H1 (cell line): ENCODE data around the gene MMUT. TPM values are rescaled to one million over a fixed set of nuclear protein-coding genes. Genes with fewer than 3 reads are reported as not detected.

Source experiments
- CTCF ChIA-PET: fragments of 300-600 bp; sonication (Branson Sonifier 250); formaldehyde crosslinking; loops from one replicate; lab custom pipeline; 2021; ENCODE audit not compliant: partially characterized antibody; lab: Charles Lee
- POLR2A ChIA-PET: fragments of 300-600 bp; sonication (Branson Sonifier 250); formaldehyde crosslinking; loops from one replicate; lab custom pipeline; 2021; ENCODE audit warnings: inconsistent platforms; ENCODE audit not compliant: partially characterized antibody; lab: Charles Lee
- DNase-seq, 2 experiments: peaks; one replicate each; pipeline versions ENCODE4 v3.0.0 to v3.0.0-alpha.2; 2010 to 2022; ENCODE audit warnings: low spot score in 2 of 2, low read depth in 1 of 2, mixed read lengths in 1 of 2
- FAIRE-seq: peaks from 2 replicates; lab custom pipeline; 2011; peaks lifted over from hg19 to GRCh38; lab: Jason Lieb, UNC
- H2AFZ ChIP-seq: 2 replicates; pipeline ENCODE4 v1.8.1; 2012; ENCODE audit warnings: low read length, inconsistent platforms
- H2AK5ac ChIP-seq: 2 replicates; pipeline ENCODE4 v1.6.1; 2013; ENCODE audit warnings: low read depth, low read length
- H2BK120ac ChIP-seq: replicated peaks from 2 replicates; pipeline ENCODE3; 2013; ENCODE audit warnings: low read depth, low read length, inconsistent platforms
- H2BK12ac ChIP-seq: 2 replicates; pipeline ENCODE4 v1.6.1; 2013; ENCODE audit warnings: low read depth, low read length
- H2BK15ac ChIP-seq: 2 replicates; pipeline ENCODE4 v1.6.1; 2013; ENCODE audit warnings: low read length
- H2BK20ac ChIP-seq: 2 replicates; pipeline ENCODE4 v1.6.1; 2013; ENCODE audit warnings: low read length
- H2BK5ac ChIP-seq: 2 replicates; pipeline ENCODE4 v1.6.1; 2013; ENCODE audit warnings: low read depth, low read length
- H3K14ac ChIP-seq: 2 replicates; pipeline ENCODE4 v1.6.1; 2013; ENCODE audit warnings: inconsistent platforms; ENCODE audit not compliant: insufficient read length
- H3K18ac ChIP-seq: 2 replicates; pipeline ENCODE4 v1.6.1; 2013; ENCODE audit warnings: low read length; ENCODE audit errors: extremely low read depth
- H3K23ac ChIP-seq: 2 replicates; pipeline ENCODE4 v1.6.1; 2013; ENCODE audit warnings: inconsistent platforms; ENCODE audit not compliant: insufficient read length
- H3K23me2 ChIP-seq: 2 replicates; pipeline ENCODE4 v1.6.1; 2013; ENCODE audit warnings: low read depth, low read length
- H3K27ac ChIP-seq: 2 replicates; pipeline ENCODE4 v1.6.1; 2011; ENCODE audit warnings: low read depth, low read length, inconsistent platforms
- H3K27me3 ChIP-seq, 4 experiments: replicated peaks in 1 of 4; 1 replicate in 1 of 4; 2 replicates in 3 of 4; pipeline versions ENCODE4 v1.6.1 to v1.8.1; 2011 to 2013; ENCODE audit warnings: low read length in 3 of 4, mild to moderate bottlenecking in 3 of 4, inconsistent platforms in 2 of 4, mixed read lengths in 2 of 4, moderate library complexity in 1 of 4; ENCODE audit not compliant: control insufficient read depth in 3 of 4, insufficient read depth in 3 of 4; ENCODE audit errors: extremely low read depth in 1 of 4
- H3K36me3 ChIP-seq, 4 experiments: 2 replicates each; pipeline versions ENCODE4 v1.6.1 to v1.8.1; 2011 to 2013; ENCODE audit warnings: mild to moderate bottlenecking in 4 of 4, low read length in 3 of 4, moderate library complexity in 2 of 4, control low read depth in 1 of 4, inconsistent platforms in 1 of 4; ENCODE audit not compliant: insufficient read depth in 4 of 4, control insufficient read depth in 2 of 4
- H3K4ac ChIP-seq: replicated peaks from 2 replicates; pipeline ENCODE3; 2013; ENCODE audit warnings: low read length, low read depth, mixed read lengths, inconsistent platforms; ENCODE audit not compliant: insufficient read length
- H3K4me1 ChIP-seq, 4 experiments: replicated peaks in 1 of 4; 1 replicate in 1 of 4; 2 replicates in 3 of 4; pipeline versions ENCODE4 v1.6.1 to v1.8.1; 2011 to 2013; ENCODE audit warnings: low read length in 3 of 4, inconsistent platforms in 2 of 4, mixed read lengths in 1 of 4; ENCODE audit not compliant: insufficient read depth in 4 of 4, control insufficient read depth in 3 of 4
- H3K4me2 ChIP-seq, 2 experiments: 2 replicates each; pipeline versions ENCODE4 v1.6.1 to v1.8.1; 2011 to 2013; ENCODE audit warnings: low read depth in 2 of 2, low read length in 2 of 2, control low read depth in 1 of 2, inconsistent platforms in 1 of 2, mild to moderate bottlenecking in 1 of 2; ENCODE audit not compliant: insufficient read depth in 1 of 2
- H3K4me3 ChIP-seq, 4 experiments: fragments of 200-600, 300-600 bp in 1 of 4; sonication (generic), shearing (Covaris generic), sonication (Bioruptor Twin) in 1 of 4; 2 replicates each; pipeline versions ENCODE4 v1.5.1 to v1.8.1; 2011 to 2016; ENCODE audit warnings: low read length in 4 of 4, low read depth in 3 of 4, control low read depth in 2 of 4, inconsistent platforms in 2 of 4, mild to moderate bottlenecking in 2 of 4, mixed read lengths in 1 of 4, moderate library complexity in 1 of 4; ENCODE audit not compliant: insufficient read depth in 2 of 4; ENCODE audit errors: extremely low read depth in 1 of 4
- H3K56ac ChIP-seq: replicated peaks from 2 replicates; pipeline ENCODE3; 2013; ENCODE audit warnings: low read depth, mild to moderate bottlenecking, mixed read lengths, low read length, inconsistent platforms; ENCODE audit not compliant: insufficient read length
- H3K79me1 ChIP-seq: 2 replicates; pipeline ENCODE4 v1.6.1; 2013; ENCODE audit warnings: low read depth, low read length, control low read depth
- H3K79me2 ChIP-seq, 2 experiments: 2 replicates each; pipeline versions ENCODE4 v1.6.1 to v1.8.1; 2012 to 2013; ENCODE audit warnings: low read length in 2 of 2, mild to moderate bottlenecking in 2 of 2, inconsistent platforms in 1 of 2; ENCODE audit not compliant: insufficient read depth in 2 of 2, control insufficient read depth in 1 of 2
- H3K9ac ChIP-seq, 4 experiments: replicated peaks in 1 of 4; 1 replicate in 1 of 4; 2 replicates in 3 of 4; pipeline versions ENCODE4 v1.6.1 to v1.8.1; 2011 to 2013; ENCODE audit warnings: low read depth in 3 of 4, low read length in 3 of 4, control low read depth in 2 of 4, mild to moderate bottlenecking in 2 of 4, moderate library complexity in 2 of 4, inconsistent platforms in 1 of 4; ENCODE audit errors: extremely low read depth in 1 of 4
- H3K9me3 ChIP-seq, 2 experiments: 2 replicates each; pipeline versions ENCODE4 v1.6.1 to v1.8.1; 2012 to 2013; ENCODE audit warnings: mild to moderate bottlenecking in 2 of 2, moderate library complexity in 2 of 2, control low read depth in 1 of 2, inconsistent platforms in 1 of 2, low read depth in 1 of 2, low read length in 1 of 2, mixed read lengths in 1 of 2; ENCODE audit not compliant: insufficient read depth in 2 of 2
- H4K20me1 ChIP-seq, 2 experiments: replicated peaks in 1 of 2; 2 replicates each; pipeline versions ENCODE3 to v1.8.1; 2011 to 2013; ENCODE audit warnings: inconsistent platforms in 2 of 2, low read length in 2 of 2, mild to moderate bottlenecking in 1 of 2; ENCODE audit not compliant: insufficient read depth in 2 of 2, control insufficient read depth in 1 of 2
- H4K5ac ChIP-seq: 2 replicates; pipeline ENCODE4 v1.6.1; 2013; ENCODE audit warnings: low read length, low read depth, mixed read lengths, inconsistent platforms; ENCODE audit not compliant: insufficient read length
- H4K8ac ChIP-seq: 2 replicates; pipeline ENCODE4 v1.8.0; 2013; ENCODE audit warnings: mild to moderate bottlenecking, moderate library complexity, low read length, inconsistent platforms; ENCODE audit not compliant: insufficient read depth; ENCODE audit errors: extremely low read depth
- H4K91ac ChIP-seq: replicated peaks from 2 replicates; pipeline ENCODE3; 2013; ENCODE audit warnings: low read length, mixed read lengths, inconsistent platforms; ENCODE audit not compliant: insufficient read length
- CBX5 ChIP-seq: fragments of 300-800, 300-1000 bp; sonication (generic); IDR thresholded peaks from 2 replicates; pipeline ENCODE4 v1.7.1; 2016; ENCODE audit warnings: antibody characterized with exemption, low read length, low read depth
- FOSL1 ChIP-seq: IDR thresholded peaks from 2 replicates; pipeline ENCODE4 v1.6.1; 2011; ENCODE audit warnings: mild to moderate bottlenecking, low read depth, low read length, moderate library complexity; ENCODE audit not compliant: insufficient read depth
- GABPA ChIP-seq: IDR thresholded peaks from 2 replicates; pipeline ENCODE4 v1.6.1; 2011; ENCODE audit warnings: mild to moderate bottlenecking, low read length, moderate library complexity, borderline replicate concordance; ENCODE audit not compliant: insufficient read depth
- JUND ChIP-seq: IDR thresholded peaks from 2 replicates; pipeline ENCODE4 v1.6.1; 2011; ENCODE audit warnings: mild to moderate bottlenecking, improper control_type of control experiment, low read length
- NANOG ChIP-seq: IDR thresholded peaks from 2 replicates; pipeline ENCODE4 v1.6.1; 2011; ENCODE audit warnings: low read length, low read depth, mild to moderate bottlenecking, inconsistent platforms; ENCODE audit not compliant: insufficient read depth, poor library complexity, severe bottlenecking
- PHF8 ChIP-seq: fragments of 200-600 bp; sonication (generic); conservative IDR thresholded peaks from 2 replicates; pipeline ENCODE4 v1.7.1; 2012; ENCODE audit warnings: low read depth, mild to moderate bottlenecking, inconsistent platforms, low read length, moderate library complexity
- POLR2A ChIP-seq, 2 experiments: IDR thresholded peaks; 1 replicate in 1 of 2; 2 replicates in 1 of 2; pipeline ENCODE4 v1.6.1; 2011; ENCODE audit warnings: low read depth in 2 of 2, low read length in 2 of 2, mild to moderate bottlenecking in 2 of 2; ENCODE audit errors: control extremely low read depth in 1 of 2
- POU5F1 ChIP-seq: IDR thresholded peaks from 2 replicates; pipeline ENCODE4 v1.6.1; 2011; ENCODE audit warnings: low read depth, mild to moderate bottlenecking, low read length, moderate library complexity
- RBBP5 ChIP-seq: IDR thresholded peaks from 2 replicates; pipeline ENCODE4 v1.7.1; 2012; ENCODE audit warnings: low read depth, mild to moderate bottlenecking, inconsistent platforms, low read length, moderate library complexity, borderline replicate concordance
- SP1 ChIP-seq: IDR thresholded peaks from 2 replicates; pipeline ENCODE4 v1.6.1; 2011; ENCODE audit warnings: low read depth, low read length
- SRF ChIP-seq: IDR thresholded peaks from 2 replicates; pipeline ENCODE4 v1.6.1; 2011; ENCODE audit warnings: mild to moderate bottlenecking, low read depth, low read length, moderate library complexity
- SUZ12 ChIP-seq: fragments of 200-600 bp; sonication (generic); IDR thresholded peaks from 2 replicates; pipeline ENCODE4 v1.6.1; 2012; ENCODE audit warnings: mild to moderate bottlenecking, inconsistent platforms, low read length, moderate library complexity, mixed read lengths
- TAF7 ChIP-seq: optimal IDR thresholded peaks from 2 replicates; pipeline ENCODE3; 2011; ENCODE audit warnings: low read depth, mild to moderate bottlenecking, inconsistent platforms, low read length, moderate library complexity, borderline replicate concordance
- TCF12 ChIP-seq: IDR thresholded peaks from 2 replicates; pipeline ENCODE4 v1.6.1; 2011; ENCODE audit warnings: low read depth, mild to moderate bottlenecking, low read length
- whole genome bisulfite sequencing, 2 experiments: shearing (Covaris generic) in 1 of 2; methylation state at CpG; one replicate each; pipeline versions ENCODE4 v1.1.6 to v1.1.7; 2013 to 2015; ENCODE audit warnings: low lambda C conversion rate in 2 of 2, mixed read lengths in 2 of 2, inconsistent platforms in 1 of 2, low coverage in 1 of 2, missing lambda C conversion rate in 1 of 2; ENCODE audit not compliant: insufficient replicate concordance in 2 of 2, insufficient coverage in 1 of 2, insufficient read length in 1 of 2; ENCODE audit errors: extremely low coverage in 1 of 2, missing lambda C conversion rate in 1 of 2; 5-methylcytosine and 5-hydroxymethylcytosine counted together
- polyA plus RNA-seq, 7 experiments: library from polyadenylated mRNA; depleted of rRNA in 3 of 7; stranded (reverse) in 5 of 7; unstranded in 2 of 7; fragments of >200 nt in 5 of 7; fragments of 200-250 nt in 2 of 7; gene quantifications; 1 replicate in 5 of 7; 2 replicates in 1 of 7; 4 replicates in 1 of 7; pipeline versions ENCODE4 v1.2.1 to v1.2.3, GENCODE V29; 2011 to 2013; ENCODE audit warnings: missing spikeins in 2 of 7, mixed read lengths in 2 of 7
- total RNA-seq: library from RNA; stranded (reverse); fragmentation: NEBNext Ultra II Directional; extraction: Animal tissue kit (Norgen Biotek cat#: 25700); gene quantifications from 2 replicates; pipeline ENCODE4 v1.2.1, GENCODE V29; 2021

MMUT gene
- total and polyA plus RNA-seq, 2 of the 8 experiments (the other 6 are each of a cell fraction or from before 2014, with no cell fraction given): 5.2 to 13.0 TPM

DNA sequence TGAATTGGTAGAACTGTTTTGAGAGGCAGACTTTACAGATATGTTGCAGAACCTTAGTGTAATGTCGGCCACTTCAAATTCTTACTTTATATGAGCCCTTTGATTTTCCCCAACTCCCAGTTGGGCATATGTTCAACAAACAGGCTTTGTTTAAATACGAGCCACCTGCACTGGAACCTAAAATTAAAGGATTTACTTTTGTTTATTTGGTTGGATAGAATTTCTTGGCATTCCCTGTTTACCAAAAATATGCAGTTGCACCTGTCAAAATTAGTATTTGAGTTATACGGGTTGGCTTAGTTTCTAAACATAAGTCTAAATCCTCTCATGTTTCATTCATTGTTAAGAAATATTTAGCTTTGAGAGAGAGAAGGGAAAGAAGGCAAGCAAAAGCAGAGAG lies 34.3 kb upstream of the MMUT start:
- H3K18ac ChIP-seq: no peak overlapping the region
- H3K23ac ChIP-seq: no peak overlapping the region
- H2AK5ac ChIP-seq: no peak overlapping the region
- H3K56ac ChIP-seq: no peak overlapping the region
- H2BK5ac ChIP-seq: no peak overlapping the region
- H3K36me3 ChIP-seq: peaks cover 0 to 8% (median 2%) of the 10 kb centered on the region in 4 experiments; a peak in 2 of 8 replicates
- no peak overlapping the region for H4K8ac ChIP-seq
- POLR2A ChIA-PET: interaction anchor here (0.6 kb wide), 1 partner anchor 114 kb away, joined by 3 read pairs; no protein-coding TSS in a partner anchor
- DNase-seq: no peak
- H2AFZ ChIP-seq: no peak overlapping the region
- H3K27ac ChIP-seq: no peak overlapping the region
- H2BK12ac ChIP-seq: no peak overlapping the region
- no peaks in the 10 kb centered on the region for H3K27me3 ChIP-seq
- H4K91ac ChIP-seq: no peak overlapping the region
- no peak overlapping the region for H3K14ac ChIP-seq
- H3K23me2 ChIP-seq: no peaks in the 10 kb centered on the region
- H3K9me3 ChIP-seq: no peaks in the 10 kb centered on the region
- no peak overlapping the region for H3K9ac ChIP-seq
- no peaks in the 10 kb centered on the region for H4K20me1 ChIP-seq
- no peak overlapping the region for H4K5ac ChIP-seq
- H3K4me1 ChIP-seq: peaks cover 0 to 2% (median 0%) of the 10 kb centered on the region in 4 experiments; a peak in 1 of 7 replicates
- no peak overlapping the region for H3K4me3 ChIP-seq
- no peak for FAIRE-seq
- no peak overlapping the region for H3K4me2 ChIP-seq
- 93% methylated on average over 3 of the region's 3 CpGs; no CpG with 5 or more reads in 1 of the 2 experiments for WGBS, 2 experiments
- H3K79me1 ChIP-seq: no peaks in the 10 kb centered on the region
- H2BK120ac ChIP-seq: no peak overlapping the region
- no peak overlapping the region for H3K4ac ChIP-seq
- H3K79me2 ChIP-seq: no peaks in the 10 kb centered on the region
- no peak overlapping the region for H2BK15ac ChIP-seq
- CTCF ChIA-PET: interaction anchor here (0.7 kb wide), 1 partner anchor 801 kb away, joined by 3 read pairs; no protein-coding TSS in a partner anchor
- H2BK20ac ChIP-seq: no peak overlapping the region
- no peak for TF ChIP-seq CBX5
- no peak for TF ChIP-seq POU5F1
- TF ChIP-seq TAF7: no peak
- no peak for TF ChIP-seq JUND
- no peak for TF ChIP-seq PHF8
- no peak for TF ChIP-seq TCF12
- no peak for TF ChIP-seq SP1
- no peak for TF ChIP-seq SRF
- TF ChIP-seq FOSL1: no peak
- TF ChIP-seq NANOG: no peak
- no peak for TF ChIP-seq GABPA
- TF ChIP-seq RBBP5: no peak
- no peak for TF ChIP-seq POLR2A (IDR thresholded peaks at IDR 0.05; ENCODE audit: control extremely low read depth in 1 of 2, low read depth in 2 of 2, low read length in 2 of 2)
- no peak for TF ChIP-seq SUZ12
